Activated CD8-positive, alpha-beta T cell treated with anti-CD3 and anti-CD28 coated beads for 36 hours (primary cell): Measurements from ENCODE around the gene SIRT7. TPM values are rescaled to one million over a fixed set of nuclear protein-coding genes. Genes with fewer than 3 reads are reported as not detected.

Experiments used
- ATAC-seq: fragments of 200-7000 bp; cut with Tn5 transposase; one replicate; pipeline ENCODE4 v1.10.0; 2021; ENCODE audit warnings: mild to moderate bottlenecking, moderate library complexity
- CTCF ChIA-PET: fragments of 350-600 bp; sonication (Branson Sonifier 250); formaldehyde crosslinking; loops from one replicate; lab custom pipeline; 2021; ENCODE audit warnings: antibody characterized with exemption; lab: Charles Lee
- POLR2A ChIA-PET: fragments of 350-600 bp; sonication (Branson Sonifier 250); formaldehyde crosslinking; loops from one replicate; lab custom pipeline; 2021; ENCODE audit warnings: antibody characterized with exemption; lab: Charles Lee
- DNase-seq: peaks from one replicate; pipeline ENCODE4 v3.0.0-alpha.2; 2020
- H3K27ac Mint-ChIP-seq: one replicate; pipeline ENCODE4 v1.8.0; 2021; ENCODE audit warnings: mild to moderate bottlenecking, mixed read lengths
- H3K27me3 Mint-ChIP-seq: one replicate; pipeline ENCODE4 v1.8.0; 2021; ENCODE audit warnings: mixed read lengths
- H3K36me3 Mint-ChIP-seq: one replicate; pipeline ENCODE4 v1.8.0; 2021; ENCODE audit warnings: low read depth, mixed read lengths
- H3K4me1 Mint-ChIP-seq: one replicate; pipeline ENCODE4 v1.8.0; 2021; ENCODE audit warnings: low read depth, mixed read lengths
- H3K4me3 Mint-ChIP-seq: one replicate; pipeline ENCODE4 v1.8.0; 2021; ENCODE audit warnings: mild to moderate bottlenecking, moderate library complexity, mixed read lengths
- H3K9me3 Mint-ChIP-seq: one replicate; pipeline ENCODE4 v1.8.0; 2021; ENCODE audit warnings: mixed read lengths
- intact Hi-C: fragments of 100-400 bp; cut with micrococcal nuclease; formaldehyde crosslinking; loops from one replicate; pipeline ENCODE4 v1.10.0; 2022
- total RNA-seq, 2 experiments: library from RNA; stranded (reverse); gene quantifications; one replicate each; pipeline ENCODE4 v1.2.3, GENCODE V29; 2021
- TF ChIP-seq, protein P1 (sequence below): fragments of 200-600 bp; IDR thresholded peaks from one replicate; pipeline ENCODE4 v1.8.0; 2022; ENCODE audit warnings: antibody characterized with exemption, mild to moderate bottlenecking

The SIRT7 gene
- total RNA-seq, 2 experiments from 2014 or later = 28.1 to 32.0 TPM

DNA sequence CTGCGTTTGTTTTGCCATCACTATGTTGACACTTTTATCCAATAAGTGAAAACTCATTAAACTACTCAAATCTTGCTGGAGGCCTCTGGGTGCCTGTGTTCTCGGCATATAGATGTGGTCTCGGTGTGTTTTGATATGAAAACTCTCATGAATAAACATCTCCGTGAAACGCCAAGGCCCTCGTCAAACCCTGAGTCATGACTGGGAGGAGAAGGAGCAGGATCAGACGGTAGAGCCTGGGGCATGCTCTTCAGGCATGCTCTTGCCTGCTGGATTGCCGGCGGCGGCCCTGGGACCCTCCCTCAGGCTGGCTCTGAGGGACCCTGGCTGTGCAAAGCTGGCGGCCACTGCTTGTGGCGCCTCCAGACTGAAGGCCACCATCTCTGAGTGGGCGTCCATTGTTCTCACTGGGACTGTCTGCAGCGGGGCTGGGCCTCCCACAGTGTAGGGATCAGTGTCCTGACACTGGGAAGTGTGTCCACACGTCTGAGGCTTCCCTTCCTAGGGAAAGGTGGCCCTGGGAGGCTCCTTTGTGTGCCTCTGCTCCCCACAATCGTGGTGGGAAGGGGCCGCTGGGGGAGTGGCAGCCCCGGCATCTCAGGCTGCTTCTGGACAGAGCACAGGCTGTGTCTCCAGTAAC is 17.7 kb downstream of the SIRT7 start:
- intact Hi-C loops = no loop called here

DNA sequence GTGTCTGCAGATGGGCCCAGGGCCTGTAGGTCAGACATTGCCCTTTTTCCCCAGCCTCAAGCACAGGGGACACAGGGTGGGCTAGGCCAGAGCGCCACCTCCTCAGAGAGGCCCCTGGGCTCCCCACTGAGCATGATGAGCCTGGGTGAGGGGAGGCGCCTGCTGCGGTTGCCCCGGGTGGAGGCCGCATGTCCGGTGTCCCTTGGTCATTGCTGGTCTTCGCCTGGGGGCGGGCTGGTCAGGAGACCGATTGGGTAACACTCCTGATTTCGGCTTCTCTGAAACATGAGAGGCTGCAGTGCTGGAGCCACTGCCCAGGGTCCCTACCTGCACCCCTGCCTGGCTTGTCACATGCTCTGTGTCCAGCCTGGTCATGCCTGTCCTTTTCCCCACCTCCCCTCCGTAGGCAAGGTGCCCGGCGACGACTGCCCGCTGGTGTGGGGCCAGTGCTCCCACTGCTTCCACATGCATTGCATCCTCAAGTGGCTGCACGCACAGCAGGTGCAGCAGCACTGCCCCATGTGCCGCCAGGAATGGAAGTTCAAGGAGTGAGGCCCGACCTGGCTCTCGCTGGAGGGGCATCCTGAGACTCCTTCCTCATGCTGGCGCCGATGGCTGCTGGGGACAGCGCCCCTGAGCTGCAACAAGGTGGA is 18.3 kb downstream of the SIRT7 start:
- ChIA-PET CTCF (no interaction called here), POLR2A (no interaction called here)
- TF ChIP-seq, protein P1, sequence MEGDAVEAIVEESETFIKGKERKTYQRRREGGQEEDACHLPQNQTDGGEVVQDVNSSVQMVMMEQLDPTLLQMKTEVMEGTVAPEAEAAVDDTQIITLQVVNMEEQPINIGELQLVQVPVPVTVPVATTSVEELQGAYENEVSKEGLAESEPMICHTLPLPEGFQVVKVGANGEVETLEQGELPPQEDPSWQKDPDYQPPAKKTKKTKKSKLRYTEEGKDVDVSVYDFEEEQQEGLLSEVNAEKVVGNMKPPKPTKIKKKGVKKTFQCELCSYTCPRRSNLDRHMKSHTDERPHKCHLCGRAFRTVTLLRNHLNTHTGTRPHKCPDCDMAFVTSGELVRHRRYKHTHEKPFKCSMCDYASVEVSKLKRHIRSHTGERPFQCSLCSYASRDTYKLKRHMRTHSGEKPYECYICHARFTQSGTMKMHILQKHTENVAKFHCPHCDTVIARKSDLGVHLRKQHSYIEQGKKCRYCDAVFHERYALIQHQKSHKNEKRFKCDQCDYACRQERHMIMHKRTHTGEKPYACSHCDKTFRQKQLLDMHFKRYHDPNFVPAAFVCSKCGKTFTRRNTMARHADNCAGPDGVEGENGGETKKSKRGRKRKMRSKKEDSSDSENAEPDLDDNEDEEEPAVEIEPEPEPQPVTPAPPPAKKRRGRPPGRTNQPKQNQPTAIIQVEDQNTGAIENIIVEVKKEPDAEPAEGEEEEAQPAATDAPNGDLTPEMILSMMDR = no peak

More for the DNA sequence above, 17.7 kb downstream of the SIRT7 start:
- peaks cover 2% of the 10 kb centered on the region for H3K4me1 Mint-ChIP-seq
- ATAC-seq (no peak), DNase-seq (no peak)
- no peak overlapping the region for H3K4me3 Mint-ChIP-seq
- H3K36me3 Mint-ChIP-seq = peaks cover 13% of the 10 kb centered on the region
- no peaks in the 10 kb centered on the region for H3K9me3 Mint-ChIP-seq
- CTCF ChIA-PET = no interaction called here
- peaks cover 6% of the 10 kb centered on the region for H3K27me3 Mint-ChIP-seq
- TF ChIP-seq, protein P1 = no peak
- POLR2A ChIA-PET = interaction anchor here (1.1 kb wide), 1 partner anchor 9 kb away, joined by 3 read pairs; no protein-coding TSS in a partner anchor
- no peak overlapping the region for H3K27ac Mint-ChIP-seq

DNA sequence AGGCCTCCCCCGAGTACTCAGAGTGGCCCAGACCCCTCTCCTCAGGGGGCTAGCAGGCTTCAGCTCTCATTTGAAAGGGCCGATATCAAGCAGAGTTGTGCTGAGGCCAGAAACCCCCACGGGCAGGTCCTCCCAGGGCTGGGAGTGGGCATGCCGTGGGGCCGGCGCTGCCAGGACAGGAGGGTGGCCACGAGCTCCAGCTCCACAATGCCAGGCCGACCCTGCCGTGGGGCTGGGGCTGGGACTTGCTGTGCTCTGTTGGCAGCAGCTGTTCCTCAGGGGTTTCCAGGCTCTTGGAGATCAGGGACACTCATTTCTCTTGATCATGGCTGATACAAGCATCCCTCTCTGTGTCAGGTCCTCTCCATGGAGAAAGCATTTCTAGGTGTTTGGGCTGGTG is 19.1 kb downstream of the SIRT7 start:
- TF ChIP-seq, protein P1 = no peak
- CTCF ChIA-PET = no interaction called here
- Mint-ChIP-seq H3K36me3 (peaks cover 16% of the 10 kb centered on the region), H3K9me3 (no peaks in the 10 kb centered on the region), H3K27me3 (peaks cover 6% of the 10 kb centered on the region), H3K4me3 (no peak overlapping the region), H3K27ac (no peak overlapping the region), H3K4me1 (peaks cover 2% of the 10 kb centered on the region)
- intact Hi-C loops = no loop called here
- ATAC-seq = no peak
- POLR2A ChIA-PET = interaction anchor here (0.6 to 1.8 kb wide), 3 partner anchors 10 to 587 kb away, joined by 3 to 5 read pairs (median 3); no protein-coding TSS in a partner anchor
- no peak for DNase-seq

More for the DNA sequence above, 18.3 kb downstream of the SIRT7 start:
- intact Hi-C loops = no loop called here
- ATAC-seq = no peak
- H3K27ac Mint-ChIP-seq = no peak overlapping the region
- H3K4me1 Mint-ChIP-seq = peaks cover 2% of the 10 kb centered on the region
- no peaks in the 10 kb centered on the region for H3K9me3 Mint-ChIP-seq
- DNase-seq = no peak
- no peak overlapping the region for H3K4me3 Mint-ChIP-seq
- peaks cover 6% of the 10 kb centered on the region for H3K27me3 Mint-ChIP-seq
- H3K36me3 Mint-ChIP-seq = peaks cover 16% of the 10 kb centered on the region

DNA sequence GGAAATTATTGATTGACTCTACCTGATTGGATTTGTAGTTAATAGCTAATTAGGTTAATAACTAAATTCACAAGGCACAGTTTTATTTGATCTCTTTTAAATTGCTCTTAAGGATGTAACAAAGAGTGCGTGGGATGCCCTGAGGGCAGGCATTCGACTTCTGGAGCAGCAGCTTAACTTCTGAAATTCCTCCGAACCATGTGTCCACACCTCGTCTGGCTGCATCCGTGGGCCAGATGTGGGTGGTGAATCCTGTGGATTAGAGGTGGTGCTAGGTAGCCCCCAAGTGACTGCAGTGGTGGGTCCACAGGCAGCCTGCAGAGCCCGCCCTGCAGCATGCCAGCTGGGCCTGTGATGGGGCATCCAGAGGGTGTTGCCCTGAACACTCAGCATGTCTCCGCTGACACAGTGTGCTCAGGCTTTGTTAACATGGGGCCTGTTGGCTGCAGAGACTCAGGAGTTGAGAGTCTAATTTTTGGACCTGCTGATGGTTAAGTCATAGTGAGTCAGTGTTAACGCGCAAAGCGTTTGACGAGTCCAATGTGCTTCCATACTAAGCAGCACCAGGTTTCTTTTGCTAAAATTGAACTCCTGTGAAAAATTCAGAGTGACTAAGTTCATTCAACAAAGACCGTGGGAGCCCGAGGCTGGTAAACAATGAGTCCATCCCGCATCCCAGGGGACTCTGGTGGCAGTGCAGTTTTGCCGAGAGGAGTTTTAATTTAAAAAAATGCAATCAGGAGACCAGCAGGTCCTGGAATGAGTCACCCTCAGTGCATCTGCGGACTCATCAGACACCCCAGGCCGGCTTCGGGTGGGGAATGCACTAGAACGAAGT is 19.7 kb downstream of the SIRT7 start:
- Mint-ChIP-seq H3K4me1 (peaks cover 4% of the 10 kb centered on the region), H3K9me3 (no peaks in the 10 kb centered on the region), H3K4me3 (no peak overlapping the region), H3K27me3 (peaks cover 6% of the 10 kb centered on the region), H3K36me3 (peaks cover 16% of the 10 kb centered on the region), H3K27ac (no peak overlapping the region)
- ChIA-PET POLR2A (interaction anchor here (0.6 to 1.8 kb wide), 5 partner anchors 11 to 587 kb away, joined by 3 to 5 read pairs (median 3); no protein-coding TSS in a partner anchor), CTCF (interaction anchor here (1.4 kb wide), 1 partner anchor 19 kb away, joined by 4 read pairs; no protein-coding TSS in a partner anchor)
- ATAC-seq (no peak), DNase-seq (no peak)
- TF ChIP-seq, protein P1 = no peak
- intact Hi-C loops = no loop called here
